Heart right ventricle (tissue), 16 donors: Measurements from ENCODE around the gene ECHDC3. TPM values are rescaled to one million over a fixed set of nuclear protein-coding genes. Genes with fewer than 3 reads are reported as not detected.

Source experiments
- ATAC-seq, 8 donors: fragments of 200-7000 bp; cut with Tn5 transposase; one replicate each; pipeline ENCODE4 v1.9.1; 2020; ENCODE audit warnings: mild to moderate bottlenecking in 8 of 8, moderate library complexity in 8 of 8, moderate number of reproducible peaks in 1 of 8
- DNase-seq, 2 donors: peaks; one replicate each; pipeline ENCODE4 v3.0.0-alpha.2; 2020
- H3K27ac ChIP-seq, 10 donors: fragments of 200-600 bp; sonication (generic) in 2 of 10; one replicate each; pipeline versions ENCODE4 v1.5.0 to v1.8.0; 2020 to 2022; ENCODE audit warnings: mild to moderate bottlenecking in 3 of 10
- H3K27me3 ChIP-seq, 7 donors: fragments of 200-600 bp; one replicate each; pipeline ENCODE4 v1.8.0; 2021 to 2022; ENCODE audit warnings: mild to moderate bottlenecking in 2 of 7
- H3K36me3 ChIP-seq, 9 donors: fragments of 200-600 bp; sonication (generic) in 1 of 9; one replicate each; pipeline versions ENCODE4 v1.5.0 to v1.8.0; 2020 to 2022; ENCODE audit warnings: mild to moderate bottlenecking in 2 of 9
- H3K4me1 ChIP-seq, 9 donors: fragments of 200-600 bp; sonication (generic) in 1 of 9; one replicate each; pipeline versions ENCODE4 v1.5.0 to v1.8.0; 2020 to 2022; ENCODE audit warnings: mild to moderate bottlenecking in 4 of 9
- H3K4me3 ChIP-seq, 10 donors: fragments of 200-600 bp; sonication (generic) in 2 of 10; one replicate each; pipeline versions ENCODE4 v1.5.0 to v1.8.0; 2020 to 2022; ENCODE audit warnings: mild to moderate bottlenecking in 7 of 10, moderate library complexity in 2 of 10
- H3K9me3 ChIP-seq, 11 donors: fragments of 200-600 bp in 10 of 11; sonication (generic) in 2 of 11; one replicate each; pipeline versions ENCODE4 v1.5.0 to v1.8.0; 2013 to 2022; ENCODE audit warnings: mild to moderate bottlenecking in 2 of 11, control low read depth in 1 of 11, moderate library complexity in 1 of 11
- CTCF ChIP-seq, 9 donors: fragments of 200-600 bp; sonication (generic) in 2 of 9; IDR thresholded peaks; one replicate each; pipeline versions ENCODE4 v1.5.0 to v1.8.0; 2021 to 2022; ENCODE audit warnings: antibody characterized with exemption in 9 of 9, mild to moderate bottlenecking in 5 of 9, moderate library complexity in 1 of 9
- WGBS, 2 donors: extraction: QIAGEN DNeasy Blood & Tissue Kit; methylation state at CpG; one replicate each; pipeline ENCODE4 v1.1.7; 2013; ENCODE audit warnings: inconsistent platforms in 1 of 2; 5-methylcytosine and 5-hydroxymethylcytosine counted together
- intact Hi-C, 10 donors: fragments of 100-400 bp; cut with DNase I; formaldehyde crosslinking; loops; one replicate each; pipeline versions ENCODE4 v1.11.1 to v1.14.2; 2022
- polyA plus RNA-seq, 2 donors: library from polyadenylated mRNA; stranded (reverse); fragments of 200-250 nt; gene quantifications; one replicate each; pipeline ENCODE4 v1.2.3, GENCODE V29; 2013
- total RNA-seq, 10 donors: library from RNA; stranded (reverse); fragmentation: NEBNext Ultra II Directional in 3 of 10; extraction: Animal tissue kit (Norgen Biotek cat#: 25700) in 3 of 10; gene quantifications; one replicate each; pipeline versions ENCODE4 v1.2.1 to v1.2.4, GENCODE V29; 2021 to 2023
- donor health status: Arrhythmogenic right ventricular cardiomyopathy.
- donor health status: ischemic (EF 13 %, LVEDD 7.1; RV severe dilation, severe dysfunction).
- donor health status: healthy with polysubstance abuse.
- donor health status: DM: no; HTN: yes; CAD: no.
- donor health status: DM: no; HTN: no; CAD: no.
- donor health status: ischemic (EF 25% LVEDD 6.9; RV normal size, moderate dysfunction).
- donor health status: ischemic (EF 25% LVEDD 5.7; RV mildly dilated, moderate dysfunction).
- donor health status: healthy.
- donor health status: DM: yes; HTN: yes; CAD: no.
- donor health status: Ischemic cardiomyopathy.
- donor health status: ischemic (EF 35%, LVEDD 5.7; RV mildly dilated, moderate dysfunction).
- donor health status: nonischemic (EF 11% LVEDD 7.7; RV severe dilation, severe dysfunction).
- donor health status: DM: yes; HTN: yes; CAD: no.
- donor health status: PGD.
- donor health status: ischemic (EF 29% LVEDD 5.4; RV normal size, mild dysfunction).
- donor health status: nonischemic (EF 23%, LVEDD 6.1; RV moderate dilation, normal function).

Gene ECHDC3
- total and polyA plus RNA-seq, 12 donors: 15.0 to 114 (median 57.1) TPM

DNA sequence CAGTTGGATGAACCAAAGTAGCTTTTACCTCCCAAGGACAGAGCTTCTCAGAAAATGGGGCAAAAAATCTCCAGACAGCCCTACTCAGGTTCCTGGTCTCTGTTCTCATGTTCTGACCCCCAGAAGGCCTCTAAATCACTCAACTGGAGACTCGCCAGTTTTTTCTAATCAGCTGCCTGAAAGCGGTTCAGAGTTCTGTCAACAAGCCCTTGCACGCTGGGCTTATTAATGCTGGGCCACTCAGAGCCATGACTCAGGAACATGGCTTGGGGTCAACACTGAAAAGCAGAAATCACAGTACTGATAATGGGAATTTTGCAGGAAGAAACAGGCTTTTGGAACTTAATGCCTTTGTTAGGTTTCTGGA is 15.3 kb downstream of the ECHDC3 start:
- H3K4me3 ChIP-seq: no peak overlapping the region
- peak; percentile 25 to 81 for DNase-seq
- H3K36me3 ChIP-seq: peaks cover 0 to 39% (median 9%) of the 10 kb centered on the region in 9 donors
- TF ChIP-seq CTCF (IDR thresholded peaks at IDR 0.05): no peak
- H3K9me3 ChIP-seq: no peaks in the 10 kb centered on the region
- H3K27me3 ChIP-seq: no peaks in the 10 kb centered on the region
- H3K4me1 ChIP-seq: peaks cover 7 to 60% (median 33%) of the 10 kb centered on the region in 9 donors
- ATAC-seq: peak; percentile 79 to 89 (median 83)
- intact Hi-C loops: loop anchor here in 6 of 10 donors (2.0 to 10.0 kb wide), 4 partner anchors 240 to 715 kb away; no protein-coding TSS in a partner anchor
- 18 to 19% methylated on average over 3 of the region's 3 CpGs for WGBS, 2 donors
- peak overlapping the region; percentile 44 to 81 (median 68) for H3K27ac ChIP-seq

GRCh38 chr10:11757821-11758463 is 15.8 kb downstream of the ECHDC3 start:
- TF ChIP-seq CTCF (IDR thresholded peaks at IDR 0.05): peak; percentile 72 to 93 (median 92)
- ATAC-seq (peak; percentile 83 to 93 (median 89)), DNase-seq (peak; percentile 86 to 88)
- intact Hi-C loops: loop anchor here in 9 of 10 donors (1.0 to 10.0 kb wide), 6 partner anchors 241 to 716 kb away; no protein-coding TSS in a partner anchor
- WGBS, 2 donors: 21 to 23% methylated on average over 11 of the region's 11 CpGs
- H3K4me1 ChIP-seq: peaks cover 7 to 60% (median 33%) of the 10 kb centered on the region in 9 donors
- no peak overlapping the region for H3K4me3 ChIP-seq
- peaks cover 0 to 34% (median 5%) of the 10 kb centered on the region in 9 donors for H3K36me3 ChIP-seq
- no peaks in the 10 kb centered on the region for H3K27me3 ChIP-seq
- peak overlapping the region; percentile 44 to 81 (median 68) for H3K27ac ChIP-seq
- H3K9me3 ChIP-seq: no peaks in the 10 kb centered on the region

- H3K27ac ChIP-seq: peak overlapping the region in 5 of 10 donors; percentile 23 to 81 (median 77)
- 89 to 94% methylated on average over 13 of the region's 13 CpGs for WGBS, 2 donors
- H3K9me3 ChIP-seq: no peaks in the 10 kb centered on the region
- DNase-seq: no peak
- no peaks in the 10 kb centered on the region for H3K27me3 ChIP-seq
- peaks cover 7 to 60% (median 33%) of the 10 kb centered on the region in 9 donors for H3K4me1 ChIP-seq
- no peak for ATAC-seq
- intact Hi-C loops: loop anchor here in 8 of 10 donors (1.0 to 10.0 kb wide), 5 partner anchors 241 to 716 kb away; no protein-coding TSS in a partner anchor
- no peak overlapping the region for H3K4me3 ChIP-seq
- TF ChIP-seq CTCF (IDR thresholded peaks at IDR 0.05): no peak
- peaks cover 0 to 33% (median 4%) of the 10 kb centered on the region in 9 donors for H3K36me3 ChIP-seq
These were observed 16.5 kb downstream of the ECHDC3 start for GRCh38 chr10:11758527-11759236.

- intact Hi-C loops: loop anchor here in 7 of 10 donors (2.0 to 10.0 kb wide), 4 partner anchors 242 to 717 kb away; no protein-coding TSS in a partner anchor
- no peak for TF ChIP-seq CTCF (IDR thresholded peaks at IDR 0.05)
- peaks cover 0 to 35% (median 5%) of the 10 kb centered on the region in 9 donors for H3K36me3 ChIP-seq
- 72 to 77% methylated on average over 8 of the region's 8 CpGs for WGBS, 2 donors
- H3K9me3 ChIP-seq: no peaks in the 10 kb centered on the region
- no peak overlapping the region for H3K27ac ChIP-seq
- H3K4me3 ChIP-seq: no peak overlapping the region
- peaks cover 7 to 59% (median 33%) of the 10 kb centered on the region in 9 donors for H3K4me1 ChIP-seq
- H3K27me3 ChIP-seq: no peaks in the 10 kb centered on the region
- ATAC-seq: no peak
- no peak for DNase-seq
These were observed 17.2 kb downstream of the ECHDC3 start for GRCh38 chr10:11759347-11759746.
